ENCODE results near the gene ARID5A.
"Not testable (repeated sequence)": the region's sequence is repeated elsewhere in the genome, so short reads cannot be mapped to it uniquely, and the experiment has no call there.

The ARID5A gene

DNA sequence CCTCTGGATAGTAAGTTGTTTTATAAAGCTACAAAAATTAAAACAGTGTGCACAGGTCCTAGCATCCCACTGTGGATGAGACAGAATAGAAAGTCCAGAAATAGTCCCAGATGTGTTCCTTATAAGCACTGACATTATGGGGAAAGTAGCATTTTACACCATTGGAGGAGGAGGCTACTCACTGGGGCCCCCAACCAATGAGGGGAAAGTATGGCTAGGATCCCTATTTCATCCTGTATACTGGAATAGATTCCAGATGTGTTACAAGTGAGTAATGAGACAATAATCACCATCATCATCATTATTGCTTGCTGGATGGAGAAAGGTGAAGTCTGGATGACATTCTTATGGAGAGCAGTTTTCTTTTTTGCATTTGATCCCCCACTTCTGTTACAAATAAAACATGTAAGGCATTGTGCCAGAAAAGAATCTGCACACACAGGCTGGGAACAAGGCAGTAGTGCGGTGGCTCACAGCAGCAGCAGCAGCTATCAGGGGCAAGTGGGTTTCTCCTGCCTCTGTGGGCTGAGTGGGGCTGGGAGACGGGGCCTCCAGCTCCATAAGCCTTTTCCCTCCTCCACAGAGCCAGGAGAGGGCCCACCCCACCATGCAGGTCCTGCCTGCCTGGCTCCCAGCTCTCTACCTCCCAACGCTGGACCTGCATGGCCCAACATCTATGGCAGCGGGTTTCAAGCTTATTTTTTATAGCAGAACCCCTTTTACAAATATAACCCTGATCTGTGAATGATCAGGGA, 5.0 kb downstream of the ARID5A start:
- DNase-seq (ENCODE audit: low spot score): no peak

DNA sequence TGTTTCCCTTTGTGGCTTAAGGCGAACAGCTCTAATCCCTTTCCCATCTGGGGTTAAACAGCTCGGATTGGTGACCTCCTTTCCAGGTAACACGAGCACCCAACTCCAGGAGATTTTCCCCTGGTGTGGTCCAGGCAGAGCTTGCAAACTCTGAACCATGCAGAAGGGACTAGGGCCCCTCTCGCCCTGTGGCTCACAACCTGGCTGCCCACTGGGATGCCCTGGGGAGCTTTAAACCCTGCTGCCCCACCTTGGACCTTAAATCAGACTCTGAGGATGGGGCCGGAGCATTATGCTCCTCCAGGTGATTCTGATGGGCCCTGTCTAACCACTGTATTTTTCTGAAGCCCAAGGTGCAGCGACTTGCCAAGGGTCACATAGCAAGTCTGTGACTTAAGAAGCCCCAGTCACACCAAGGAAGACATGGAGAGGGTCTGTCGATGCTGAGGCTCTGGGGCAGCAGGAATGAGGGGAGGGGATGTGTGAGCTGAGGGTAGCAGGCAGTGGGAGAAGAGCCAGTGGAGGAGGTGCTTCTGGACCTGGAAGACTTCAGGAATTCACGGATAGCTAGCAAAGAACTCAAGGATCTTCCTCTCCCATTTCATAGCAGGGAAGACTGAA, 5.9 kb downstream of the ARID5A start:
- DNase-seq (ENCODE audit: low spot score): no peak

DNA sequence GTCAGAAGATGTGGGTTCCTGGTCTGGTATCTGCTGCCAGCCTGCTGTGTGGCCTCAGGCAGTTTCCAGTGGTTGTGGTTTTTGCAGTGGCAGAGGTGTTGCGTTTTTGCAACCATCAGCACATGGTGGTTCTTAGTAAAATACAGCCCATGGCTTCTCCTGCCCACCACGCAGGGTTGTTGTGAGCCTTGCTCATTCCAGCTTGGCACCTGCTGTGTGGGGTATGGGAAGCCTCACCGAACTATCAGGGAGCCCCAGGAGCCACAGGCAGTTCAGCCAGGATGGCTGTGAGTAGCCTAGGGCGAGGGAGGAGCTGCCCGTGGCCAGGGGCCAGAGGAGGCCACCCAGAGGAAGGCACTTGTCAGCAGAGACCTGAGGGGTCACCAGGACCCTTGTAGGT, 9.8 kb downstream of the ARID5A start:
- DNase-seq (ENCODE audit: low spot score): no peak

DNA sequence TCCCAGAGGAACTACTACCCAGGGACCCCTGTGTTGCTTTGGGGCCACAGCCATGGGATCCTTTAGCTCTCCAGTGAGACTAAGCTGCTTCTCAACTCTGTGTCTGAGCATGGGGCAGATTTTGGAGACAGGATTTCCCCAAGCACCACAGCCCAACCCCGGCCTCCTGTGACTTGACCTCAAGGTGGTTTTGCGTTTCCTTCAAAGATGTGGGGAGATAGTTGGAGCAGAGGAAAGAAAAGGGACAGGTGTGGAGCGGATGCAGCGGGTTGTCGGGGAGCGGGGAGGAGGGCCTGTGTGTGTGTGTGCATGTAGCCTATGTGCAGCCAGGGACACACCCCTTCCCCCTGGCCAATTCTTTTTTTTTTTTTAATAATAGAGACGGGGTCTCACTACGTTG, 10.2 kb downstream of the ARID5A start:
- DNase-seq (ENCODE audit: low spot score): no peak

DNA sequence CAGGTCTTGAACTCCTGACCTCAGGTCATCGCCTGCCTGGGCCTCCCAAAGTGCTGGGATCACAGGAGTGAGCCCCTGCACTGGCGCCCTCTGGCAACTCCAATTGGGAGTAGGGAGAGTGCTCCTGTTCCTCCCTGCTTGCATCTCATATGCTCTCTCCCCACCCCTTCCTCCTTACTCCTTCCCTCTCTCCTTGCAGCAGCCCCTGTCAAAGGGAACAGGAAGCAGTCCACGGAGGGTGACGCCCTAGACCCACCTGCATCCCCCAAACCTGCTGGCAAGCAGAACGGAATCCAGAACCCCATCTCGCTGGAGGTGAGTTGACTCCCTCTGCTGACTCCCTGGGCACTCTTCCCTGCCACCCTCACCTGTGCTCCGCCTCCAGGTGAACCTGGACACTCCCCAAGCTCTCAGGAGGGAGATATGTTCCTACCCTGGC, 10.7 kb downstream of the ARID5A start:
- no peak for DNase-seq (ENCODE audit: low spot score)

DNA sequence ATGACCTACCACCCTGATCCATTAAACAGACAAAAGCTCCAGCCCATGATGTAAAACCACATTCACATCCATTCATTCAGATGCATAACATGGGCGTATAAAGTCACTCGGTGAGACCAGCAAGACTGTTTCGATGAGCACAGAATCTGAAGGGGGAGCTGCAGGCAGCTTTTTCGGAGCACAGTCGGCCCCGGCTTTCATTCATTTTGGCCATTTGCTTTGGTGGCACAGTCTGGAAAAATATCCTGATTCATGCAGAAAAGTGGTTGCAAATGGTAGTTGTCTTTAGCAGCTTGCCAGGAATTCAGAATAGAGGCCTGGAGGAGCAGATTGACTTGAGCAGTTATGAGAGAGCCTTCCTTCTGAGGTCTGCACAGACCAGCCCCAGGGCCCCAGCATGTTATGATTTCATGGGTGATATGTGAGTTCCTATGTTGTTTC, 11.2 kb downstream of the ARID5A start:
- no peak for DNase-seq (ENCODE audit: low spot score)

DNA sequence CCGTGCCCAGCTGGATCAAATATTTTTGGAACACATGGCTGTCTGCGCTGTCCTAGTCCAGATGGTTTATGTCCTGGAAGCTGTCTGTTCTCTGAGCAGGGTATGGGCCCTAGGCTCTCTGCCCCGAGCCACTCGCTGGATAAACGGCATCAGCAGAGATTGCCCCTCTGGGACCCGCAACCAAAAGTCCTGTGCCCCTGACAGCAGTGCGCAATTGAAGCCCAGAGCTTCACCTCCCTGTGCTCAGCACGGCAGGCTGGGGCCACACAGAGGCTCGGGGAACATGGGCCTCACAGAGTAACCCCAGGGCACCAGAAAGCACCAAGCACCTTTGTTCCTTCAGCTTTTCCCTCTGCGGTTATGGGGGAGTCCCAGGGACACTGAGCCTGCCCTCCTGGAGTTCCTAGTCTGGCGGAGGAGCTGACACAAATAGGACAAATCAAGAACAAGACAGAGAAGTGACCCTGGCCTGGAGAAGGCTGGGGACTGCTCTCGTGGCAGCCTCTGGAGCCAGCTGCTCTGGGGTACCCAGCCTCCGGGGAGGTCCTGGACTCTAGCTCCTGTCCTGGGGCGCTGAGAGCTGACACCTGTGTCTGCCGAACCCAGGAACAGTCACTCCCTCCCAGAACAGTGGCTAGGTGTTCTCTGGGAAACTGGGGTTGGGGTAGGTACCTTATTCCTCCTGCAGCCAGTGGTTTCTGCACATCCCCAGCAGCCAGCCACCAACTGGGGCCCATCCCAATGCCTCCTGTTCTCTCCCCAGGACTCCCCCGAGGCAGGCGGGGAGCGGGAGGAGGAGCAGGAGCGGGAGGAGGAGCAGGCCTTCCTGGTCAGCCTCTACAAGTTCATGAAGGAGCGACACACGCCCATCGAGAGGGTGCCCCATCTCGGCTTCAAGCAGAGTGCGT, 12.3 kb downstream of the ARID5A start:
- DNase-seq (ENCODE audit: low spot score): no peak

DNA sequence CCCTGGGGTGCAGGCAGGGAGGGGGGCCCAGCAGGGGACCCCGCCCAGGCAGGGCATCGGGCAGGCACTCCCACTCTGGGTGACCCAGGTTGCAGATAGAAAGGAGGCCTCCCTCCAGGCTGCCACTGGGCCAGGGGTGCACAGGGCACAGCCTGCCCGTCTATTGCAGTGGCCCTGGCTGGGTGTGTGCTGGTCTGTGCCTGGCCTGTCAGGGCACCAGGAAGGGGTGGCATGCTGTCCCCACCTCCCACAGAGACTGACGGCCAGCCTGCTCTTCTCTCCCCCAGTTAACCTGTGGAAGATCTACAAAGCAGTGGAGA, 12.9 kb downstream of the ARID5A start:
- no peak for DNase-seq (ENCODE audit: low spot score)

DNA sequence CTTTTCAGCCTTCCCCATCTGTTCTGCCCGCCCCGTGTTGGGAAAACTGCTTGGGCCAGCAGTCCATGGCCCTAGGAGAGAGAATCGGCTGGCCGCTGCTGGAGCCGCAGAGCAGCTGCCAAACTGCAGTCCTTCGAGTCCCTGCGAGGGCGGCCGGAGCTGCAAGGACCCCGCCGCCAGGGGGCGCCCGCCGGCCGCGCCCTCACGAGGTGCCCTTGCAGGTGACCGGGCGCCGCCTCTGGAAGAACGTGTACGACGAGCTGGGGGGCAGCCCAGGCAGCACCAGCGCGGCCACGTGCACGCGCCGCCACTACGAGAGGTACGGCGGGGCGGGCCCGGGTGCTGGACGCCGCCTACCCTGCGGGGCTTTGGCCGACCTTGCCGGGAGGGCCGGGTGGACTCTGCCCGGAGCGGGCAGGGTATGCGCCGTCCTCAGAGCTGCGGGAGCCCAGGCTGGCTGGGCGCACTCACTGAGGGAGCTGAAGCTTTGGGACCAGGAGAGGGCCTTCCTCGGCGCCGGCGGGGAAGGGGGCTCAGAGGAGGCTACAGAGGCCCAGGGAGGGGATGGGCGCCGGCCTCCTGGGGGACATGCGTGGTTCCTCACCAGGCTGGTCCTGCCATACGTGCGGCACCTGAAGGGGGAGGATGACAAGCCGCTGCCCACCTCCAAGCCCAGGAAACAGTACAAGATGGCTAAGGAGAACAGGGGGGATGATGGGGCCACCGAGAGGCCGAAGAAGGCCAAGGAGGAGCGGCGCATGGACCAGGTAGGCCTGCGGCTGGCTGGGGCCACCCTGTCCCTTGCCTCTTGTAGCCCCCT, 13.6 kb downstream of the ARID5A start:
- DNase-seq (ENCODE audit: low spot score): no peak

DNA sequence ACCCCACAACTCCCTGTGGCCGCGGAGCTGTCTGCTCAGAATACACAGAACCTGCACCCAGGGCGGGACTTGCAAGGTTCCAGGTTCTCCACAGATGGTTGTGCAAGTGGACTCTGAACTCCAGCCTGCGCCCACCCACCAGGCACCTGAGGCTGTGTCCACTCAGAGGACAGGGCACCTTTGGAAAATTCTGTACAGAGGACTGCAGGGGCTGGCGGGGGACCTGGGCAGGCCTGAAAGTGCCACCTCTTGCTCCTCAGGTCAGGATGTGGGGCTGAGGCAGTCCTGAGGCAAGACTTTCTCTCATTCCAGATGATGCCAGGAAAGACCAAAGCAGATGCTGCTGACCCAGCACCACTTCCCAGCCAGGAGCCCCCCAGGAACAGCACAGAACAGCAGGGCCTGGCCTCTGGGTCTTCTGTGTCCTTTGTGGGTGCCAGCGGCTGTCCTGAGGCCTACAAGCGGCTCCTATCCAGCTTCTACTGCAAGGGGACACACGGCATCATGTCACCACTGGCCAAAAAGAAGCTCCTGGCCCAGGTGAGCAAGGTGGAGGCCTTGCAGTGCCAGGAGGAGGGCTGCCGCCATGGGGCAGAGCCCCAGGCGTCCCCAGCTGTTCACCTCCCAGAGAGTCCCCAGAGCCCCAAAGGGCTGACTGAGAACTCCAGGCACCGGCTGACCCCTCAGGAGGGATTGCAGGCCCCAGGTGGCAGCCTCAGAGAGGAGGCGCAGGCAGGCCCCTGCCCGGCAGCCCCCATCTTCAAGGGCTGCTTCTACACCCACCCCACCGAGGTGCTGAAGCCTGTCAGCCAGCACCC, 14.4 kb downstream of the ARID5A start:
- no peak for DNase-seq (ENCODE audit: low spot score)

DNA sequence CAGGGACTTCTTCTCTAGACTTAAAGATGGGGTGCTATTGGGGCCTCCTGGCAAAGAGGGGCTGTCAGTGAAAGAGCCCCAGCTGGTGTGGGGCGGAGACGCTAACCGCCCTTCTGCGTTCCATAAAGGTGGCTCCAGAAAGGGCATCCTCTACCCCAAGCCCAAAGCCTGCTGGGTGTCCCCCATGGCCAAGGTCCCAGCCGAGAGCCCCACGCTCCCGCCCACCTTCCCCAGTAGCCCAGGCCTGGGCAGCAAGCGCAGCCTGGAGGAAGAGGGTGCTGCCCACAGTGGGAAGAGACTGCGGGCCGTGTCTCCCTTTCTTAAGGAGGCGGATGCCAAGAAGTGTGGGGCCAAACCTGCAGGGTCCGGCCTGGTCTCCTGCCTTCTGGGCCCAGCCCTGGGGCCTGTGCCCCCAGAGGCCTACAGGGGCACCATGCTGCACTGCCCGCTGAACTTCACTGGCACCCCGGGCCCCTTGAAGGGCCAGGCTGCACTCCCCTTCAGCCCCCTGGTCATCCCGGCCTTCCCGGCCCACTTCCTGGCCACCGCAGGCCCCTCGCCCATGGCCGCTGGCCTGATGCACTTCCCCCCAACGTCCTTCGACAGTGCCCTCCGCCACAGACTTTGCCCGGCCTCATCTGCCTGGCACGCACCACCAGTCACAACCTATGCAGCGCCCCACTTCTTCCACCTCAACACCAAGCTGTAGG, 15.2 kb downstream of the ARID5A start:
- no peak for DNase-seq (ENCODE audit: low spot score)

DNA sequence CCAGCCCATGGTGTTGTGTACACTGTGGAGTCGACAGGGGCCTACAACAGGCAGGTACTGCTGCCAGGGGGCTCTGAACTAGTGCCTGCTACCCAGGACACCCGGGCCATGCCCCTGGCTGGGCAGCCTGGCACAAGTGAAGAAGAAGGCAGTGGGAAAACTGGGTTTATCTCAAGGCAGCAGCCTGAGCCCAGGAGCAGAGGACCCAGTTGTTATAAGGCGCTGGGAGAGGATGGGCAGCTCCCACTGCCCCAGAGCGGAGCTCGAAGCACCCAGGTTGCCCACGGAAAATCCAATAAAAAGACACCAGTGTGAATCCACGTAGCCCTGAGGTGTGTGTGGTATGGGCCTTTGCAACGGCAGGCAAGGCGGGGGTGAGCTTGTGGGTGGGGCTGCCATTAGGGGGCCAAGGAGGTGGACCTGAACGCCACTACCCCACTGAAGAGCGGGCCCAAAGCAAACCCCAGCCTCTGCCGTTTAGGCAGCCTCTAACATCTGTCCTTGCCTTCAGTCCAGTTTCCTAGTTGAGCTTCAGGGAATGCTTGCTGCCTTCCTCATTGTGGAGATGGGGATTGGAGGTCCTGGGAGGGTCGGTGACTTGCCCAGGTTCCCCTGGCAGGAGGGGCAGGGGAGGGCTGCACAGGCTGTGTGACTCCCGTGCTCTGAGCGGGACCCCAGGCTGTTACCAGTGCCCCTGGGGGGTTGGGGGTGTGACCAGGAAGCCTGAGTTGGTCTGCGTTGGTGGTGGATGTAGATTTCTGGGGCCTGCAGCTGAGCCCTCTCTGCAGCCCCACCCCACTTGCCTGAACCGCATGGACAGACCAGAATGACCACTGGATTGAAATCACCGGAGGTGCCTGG, 16.0 kb downstream of the ARID5A start:
- DNase-seq (ENCODE audit: low spot score): no peak

DNA sequence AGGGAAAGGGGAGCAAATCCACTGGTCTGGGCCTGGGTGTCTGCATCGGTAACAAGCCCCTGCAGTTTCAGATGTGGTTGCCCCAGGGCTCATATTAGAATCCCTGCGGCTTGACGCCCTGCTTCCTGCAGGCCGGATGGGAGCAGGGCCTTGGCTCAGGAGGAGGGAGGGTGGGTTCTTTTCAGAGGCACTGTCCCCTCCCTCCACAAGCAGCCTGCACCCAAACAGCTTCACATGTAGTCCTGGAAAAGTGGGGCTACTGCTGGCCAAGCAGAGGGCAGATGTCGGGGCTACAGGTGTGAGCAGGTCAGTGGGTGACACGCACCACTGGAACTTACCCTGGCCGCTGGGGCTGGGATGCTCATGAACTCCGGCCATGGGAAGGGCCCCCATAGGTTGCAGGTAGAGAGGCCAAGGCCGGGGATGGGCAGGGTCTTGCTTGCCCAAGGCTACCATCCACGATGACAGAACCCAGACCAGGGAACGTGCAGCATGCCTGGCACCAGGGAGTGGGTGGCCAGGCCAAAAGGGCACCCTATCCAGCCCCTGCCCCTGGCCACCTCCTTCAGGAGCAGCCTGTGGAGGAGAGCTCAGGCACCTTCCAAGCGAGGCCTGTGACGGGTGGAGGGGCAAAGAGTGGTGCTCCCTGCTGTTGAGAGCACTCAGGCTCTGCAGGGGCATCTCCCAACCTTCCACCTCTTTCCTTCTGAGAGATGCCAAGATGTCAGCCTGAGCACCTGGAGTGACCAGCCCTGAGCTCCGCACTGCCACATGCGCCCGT, 16.8 kb downstream of the ARID5A start:
- DNase-seq (ENCODE audit: low spot score): no peak

DNA sequence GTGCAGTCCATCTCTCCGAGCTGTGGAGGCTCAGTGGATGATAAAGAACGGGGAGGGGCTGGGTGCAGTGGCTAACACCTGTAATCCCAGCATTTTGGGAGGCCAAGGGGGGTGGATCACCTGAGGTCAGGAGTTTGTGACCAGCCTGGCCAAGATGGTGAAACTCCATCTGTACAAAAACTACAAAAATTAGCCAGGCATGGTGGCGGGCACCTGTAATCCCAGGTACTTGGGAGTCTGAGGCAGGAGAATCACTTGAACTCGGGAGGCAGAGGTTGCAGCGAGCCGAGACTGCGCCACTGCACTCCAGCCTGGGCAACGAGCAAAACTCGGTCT, 17.4 kb downstream of the ARID5A start:
- not testable (repeated sequence) for DNase-seq (ENCODE audit: low spot score)

DNA sequence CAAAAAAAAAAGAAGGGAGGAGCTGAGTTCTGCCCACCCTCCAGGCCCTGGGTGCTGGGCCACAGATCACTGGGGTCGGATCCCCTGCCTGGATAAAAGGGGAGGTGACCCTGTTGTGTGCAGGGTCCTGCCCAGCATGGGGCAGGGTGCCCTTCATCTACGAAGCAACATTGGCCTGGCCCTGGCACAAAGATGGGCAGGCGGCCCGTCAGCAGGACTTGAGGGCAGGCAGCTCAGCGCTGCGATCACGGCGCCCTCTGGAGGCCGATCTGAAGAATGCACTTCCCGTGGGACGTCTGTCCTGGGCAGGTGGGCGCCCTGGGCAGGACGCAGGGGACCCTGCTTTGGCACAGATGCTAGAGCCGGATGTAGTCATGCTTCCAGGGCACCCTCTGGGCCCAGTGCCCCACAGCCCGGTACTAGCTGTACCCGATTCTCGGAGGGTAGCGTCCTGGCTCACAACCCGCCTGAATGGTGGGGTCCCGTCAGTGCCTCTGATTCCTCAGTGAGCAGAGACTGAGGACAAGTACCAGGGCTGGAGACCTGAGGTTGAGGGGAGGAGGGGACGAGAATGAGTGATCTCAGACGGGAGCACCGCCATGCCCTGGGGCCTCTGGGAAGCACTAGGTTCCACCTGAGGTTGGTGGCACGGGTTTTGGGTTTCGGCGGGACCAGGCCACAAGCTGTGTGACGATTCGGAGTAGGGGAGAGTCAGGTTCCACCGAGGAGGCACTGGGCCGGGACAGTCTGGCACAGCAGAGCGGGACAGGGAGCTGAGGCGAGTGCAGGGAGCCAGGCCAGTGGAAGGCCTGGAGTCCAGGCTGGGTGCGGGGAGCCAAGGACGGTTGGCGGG, 18.0 kb downstream of the ARID5A start:
- DNase-seq (ENCODE audit: low spot score): peak; percentile 59

DNA sequence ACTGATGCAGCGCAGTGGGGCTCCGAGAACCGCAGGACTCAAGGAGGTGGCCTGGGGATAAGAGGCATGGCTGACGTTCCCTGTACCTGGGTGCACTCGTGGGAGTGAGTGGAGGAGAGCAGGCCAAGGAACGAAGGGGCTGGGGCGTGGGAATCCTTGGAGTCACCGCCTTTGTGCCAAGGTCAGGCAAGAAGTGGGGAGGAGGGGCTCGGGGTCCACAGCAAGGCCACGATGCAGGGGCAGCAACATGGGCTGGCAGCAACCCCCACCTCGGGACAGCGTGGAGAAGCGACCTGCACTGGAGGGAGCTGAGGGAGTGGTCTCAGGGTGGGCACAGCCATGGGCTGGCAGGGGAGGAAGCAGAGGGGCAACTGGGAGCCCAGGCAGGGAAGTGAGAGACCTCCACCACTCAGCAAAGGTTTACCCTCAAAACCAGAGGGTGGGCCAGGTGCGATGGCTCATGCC, 18.6 kb downstream of the ARID5A start:
- DNase-seq (ENCODE audit: low spot score): no peak

DNA sequence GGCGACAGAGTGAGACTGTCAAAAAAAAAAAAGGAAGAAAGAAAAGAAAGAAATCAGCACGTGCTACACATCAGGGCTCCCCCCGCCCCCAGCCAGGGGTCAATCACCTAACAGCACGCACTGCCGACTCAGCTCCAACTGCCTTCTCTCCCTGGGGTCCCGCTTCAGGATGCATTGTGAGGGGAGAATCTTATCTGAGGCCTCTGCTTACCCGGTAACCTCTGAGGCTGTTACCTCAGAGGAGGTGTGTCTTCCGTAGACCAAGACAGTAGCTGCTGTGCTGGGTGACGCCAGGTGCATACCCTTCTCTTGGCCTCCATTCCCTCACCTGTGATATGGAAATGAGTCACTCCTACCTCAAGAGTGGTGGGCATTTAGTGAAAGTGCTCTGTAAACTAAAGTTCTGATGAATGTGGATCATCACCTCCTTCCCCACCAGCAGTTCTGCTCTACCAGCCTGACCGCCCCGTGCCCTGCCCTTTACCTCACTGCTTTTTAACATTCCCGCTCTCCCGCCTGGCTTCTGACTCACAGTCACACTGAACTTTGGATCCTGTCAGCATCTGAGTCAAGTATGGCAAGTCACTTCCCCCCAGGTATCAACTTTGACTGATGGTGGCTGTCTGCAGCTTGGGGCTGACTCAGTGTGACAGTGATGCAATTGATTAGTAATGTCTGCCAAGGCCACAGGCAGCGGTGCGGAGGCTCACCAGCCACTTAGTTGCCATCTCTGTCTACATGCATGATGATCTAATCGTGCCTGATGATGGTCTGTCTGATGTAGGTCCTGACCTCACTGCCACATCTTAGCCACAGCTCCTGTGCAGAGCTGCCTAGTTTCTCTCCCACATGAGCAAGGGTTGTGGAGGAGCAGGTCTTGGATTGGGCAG, 20.1 kb downstream of the ARID5A start:
- no peak for DNase-seq (ENCODE audit: low spot score)
